Left lung (tissue), 10 donors: ENCODE results near the gene TRAF3. TPM values are rescaled to one million over a fixed set of nuclear protein-coding genes. Genes with fewer than 3 reads are reported as not detected.

Experiments
- ATAC-seq: fragments of 200-7000 bp; cut with Tn5 transposase; one replicate; pipeline ENCODE4 v1.9.1; 2020; ENCODE audit warnings: moderate library complexity
- DNase-seq, 4 donors: peaks; one replicate each; pipeline ENCODE4 v3.0.0-alpha.2; 2013 to 2020
- H3K27ac ChIP-seq, 2 donors: fragments of 200-600 bp; sonication (generic) in 1 of 2; one replicate each; pipeline versions ENCODE4 v1.5.0 to v1.8.0; 2020 to 2021
- H3K27me3 ChIP-seq, 2 donors: fragments of 200-600 bp; sonication (generic) in 1 of 2; one replicate each; pipeline versions ENCODE4 v1.5.0 to v1.8.0; 2020 to 2021
- H3K36me3 ChIP-seq, 2 donors: fragments of 200-600 bp; sonication (generic) in 1 of 2; one replicate each; pipeline versions ENCODE4 v1.5.0 to v1.8.0; 2020 to 2021
- H3K4me1 ChIP-seq, 2 donors: fragments of 200-600 bp; one replicate each; pipeline ENCODE4 v1.8.0; 2021
- H3K4me3 ChIP-seq, 2 donors: fragments of 200-600 bp; sonication (generic) in 1 of 2; one replicate each; pipeline versions ENCODE4 v1.5.0 to v1.8.0; 2020 to 2021; ENCODE audit warnings: mild to moderate bottlenecking in 1 of 2
- H3K9me3 ChIP-seq, 2 donors: fragments of 200-600 bp; sonication (generic) in 1 of 2; one replicate each; pipeline versions ENCODE4 v1.5.0 to v1.8.0; 2020 to 2021
- intact Hi-C, 2 donors: fragments of 100-400 bp; cut with DNase I; formaldehyde crosslinking; loops; one replicate each; pipeline versions ENCODE4 v1.11.2 to v1.14.2; 2022
- polyA plus RNA-seq, 6 donors: library from polyadenylated mRNA; unstranded; fragments of 120-200 nt; gene quantifications; one replicate each; pipeline ENCODE4 v1.2.1, GENCODE V29; 2013; ENCODE audit not compliant: insufficient read length in 6 of 6
- total RNA-seq, 2 donors: library from RNA; stranded (reverse); fragmentation: NEBNext Ultra II Directional; extraction: Animal tissue kit (Norgen Biotek cat#: 25700); gene quantifications; one replicate each; pipeline ENCODE4 v1.2.1, GENCODE V29; 2021
- TF ChIP-seq, protein P1 (sequence below), 2 donors: fragments of 200-600 bp; sonication (generic) in 1 of 2; IDR thresholded peaks; one replicate each; pipeline versions ENCODE4 v1.5.0 to v1.8.0; 2021; ENCODE audit warnings: antibody characterized with exemption in 2 of 2
- donor health status: DM: no; HTN: yes; CAD: no.
- donor health status: DM: no; HTN: no; CAD: no.

TRAF3 gene
- total and polyA plus RNA-seq, 8 donors, result 10.9 to 25.1 (median 13.1) TPM

GRCh38 chr14:102917469-102918211 lies 140.4 kb downstream of the TRAF3 start:
- DNase-seq (peak in 2 of 4 donors; percentile 40 to 83), ATAC-seq (peak; percentile 57)
- intact Hi-C loops, result no loop called here

GRCh38 chr14:102918438-102918837 lies 141.2 kb downstream of the TRAF3 start:
- intact Hi-C loops, result no loop called here
- H3K9me3 ChIP-seq, result no peaks in the 10 kb centered on the region
- no peak for ATAC-seq
- TF ChIP-seq, protein P1, sequence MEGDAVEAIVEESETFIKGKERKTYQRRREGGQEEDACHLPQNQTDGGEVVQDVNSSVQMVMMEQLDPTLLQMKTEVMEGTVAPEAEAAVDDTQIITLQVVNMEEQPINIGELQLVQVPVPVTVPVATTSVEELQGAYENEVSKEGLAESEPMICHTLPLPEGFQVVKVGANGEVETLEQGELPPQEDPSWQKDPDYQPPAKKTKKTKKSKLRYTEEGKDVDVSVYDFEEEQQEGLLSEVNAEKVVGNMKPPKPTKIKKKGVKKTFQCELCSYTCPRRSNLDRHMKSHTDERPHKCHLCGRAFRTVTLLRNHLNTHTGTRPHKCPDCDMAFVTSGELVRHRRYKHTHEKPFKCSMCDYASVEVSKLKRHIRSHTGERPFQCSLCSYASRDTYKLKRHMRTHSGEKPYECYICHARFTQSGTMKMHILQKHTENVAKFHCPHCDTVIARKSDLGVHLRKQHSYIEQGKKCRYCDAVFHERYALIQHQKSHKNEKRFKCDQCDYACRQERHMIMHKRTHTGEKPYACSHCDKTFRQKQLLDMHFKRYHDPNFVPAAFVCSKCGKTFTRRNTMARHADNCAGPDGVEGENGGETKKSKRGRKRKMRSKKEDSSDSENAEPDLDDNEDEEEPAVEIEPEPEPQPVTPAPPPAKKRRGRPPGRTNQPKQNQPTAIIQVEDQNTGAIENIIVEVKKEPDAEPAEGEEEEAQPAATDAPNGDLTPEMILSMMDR (IDR thresholded peaks at IDR 0.05), result no peak
- H3K4me1 ChIP-seq, result peaks cover 7% of the 10 kb centered on the region in 2 donors
- H3K36me3 ChIP-seq, result no peaks in the 10 kb centered on the region
- no peak overlapping the region for H3K4me3 ChIP-seq
- no peak overlapping the region for H3K27ac ChIP-seq
- no peak for DNase-seq
- H3K27me3 ChIP-seq, result peaks cover 12 to 26% of the 10 kb centered on the region in 2 donors

More at GRCh38 chr14:102917469-102918211, 140.4 kb downstream of the TRAF3 start:
- Histone ChIP-seq H3K4me3 (no peak overlapping the region), H3K36me3 (peaks cover 0 to 2% of the 10 kb centered on the region in 2 donors), H3K9me3 (no peaks in the 10 kb centered on the region), H3K27me3 (peaks cover 4 to 18% of the 10 kb centered on the region in 2 donors), H3K27ac (no peak overlapping the region), H3K4me1 (no peaks in the 10 kb centered on the region)
- TF ChIP-seq, protein P1 (IDR thresholded peaks at IDR 0.05), result peak; percentile 46 to 49

- no peak overlapping the region for H3K27ac ChIP-seq
- no peak overlapping the region for H3K4me3 ChIP-seq
- peaks cover 7 to 14% of the 10 kb centered on the region in 2 donors for H3K4me1 ChIP-seq
- H3K36me3 ChIP-seq, result no peaks in the 10 kb centered on the region
- ATAC-seq, result no peak
- H3K27me3 ChIP-seq, result peaks cover 24 to 46% of the 10 kb centered on the region in 2 donors
- H3K9me3 ChIP-seq, result no peaks in the 10 kb centered on the region
- no peak for DNase-seq
- TF ChIP-seq, protein P1 (IDR thresholded peaks at IDR 0.05), result no peak
- intact Hi-C loops, result loop anchor here in 1 of 2 donors (10.0 kb wide), 1 partner anchor 146 kb away; the partner anchor contains the start of gene TRAF3
These were observed 143.2 kb downstream of the TRAF3 start for GRCh38 chr14:102920273-102920997.

DNA sequence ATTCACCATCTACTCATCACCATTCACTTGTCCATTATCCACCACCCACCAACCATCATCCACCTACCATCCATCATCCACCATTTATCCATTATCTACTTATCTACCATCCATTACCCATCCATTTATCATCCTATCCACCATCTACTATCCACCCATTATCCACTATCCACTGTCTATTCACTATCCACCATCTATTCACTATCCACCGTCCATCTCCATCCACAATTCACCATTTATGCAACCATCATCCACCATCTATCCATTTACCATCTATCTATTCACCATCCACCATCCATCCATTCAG lies 143.7 kb downstream of the TRAF3 start:
- Histone ChIP-seq H3K4me3 (no peak overlapping the region), H3K27me3 (peaks cover 24 to 51% of the 10 kb centered on the region in 2 donors), H3K9me3 (no peaks in the 10 kb centered on the region), H3K36me3 (no peaks in the 10 kb centered on the region), H3K4me1 (peaks cover 7 to 14% of the 10 kb centered on the region in 2 donors), H3K27ac (no peak overlapping the region)
- no peak for ATAC-seq
- TF ChIP-seq, protein P1 (IDR thresholded peaks at IDR 0.05), result no peak
- no peak for DNase-seq
- intact Hi-C loops, result loop anchor here in 1 of 2 donors (10.0 kb wide), 1 partner anchor 146 kb away; the partner anchor contains the start of gene TRAF3
